ENCODE data around the gene APOL3.
"Not testable (repeated sequence)": the region's sequence is repeated elsewhere in the genome, so short reads cannot be mapped to it uniquely, and the experiment has no call there.

APOL3 gene

DNA sequence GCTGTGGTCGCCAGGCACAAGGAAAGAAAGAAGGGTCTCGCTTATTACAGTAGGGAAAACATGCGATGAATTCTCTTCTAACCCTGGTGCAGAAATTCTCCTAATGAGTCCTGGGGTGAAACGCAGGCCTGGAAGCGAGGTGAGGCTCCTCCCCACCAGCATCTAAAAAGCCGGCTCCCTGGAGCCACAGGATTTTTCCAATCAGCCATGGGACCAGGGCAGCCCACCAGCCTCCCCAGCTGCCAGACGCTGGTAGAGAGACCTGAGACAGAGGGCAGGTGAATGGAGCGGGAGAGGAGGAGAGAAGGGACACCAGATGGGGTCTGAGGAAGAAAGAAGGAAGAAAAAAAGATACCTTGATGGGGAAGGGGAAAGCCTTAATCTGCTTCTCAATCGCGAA lies 28.6 kb downstream of the APOL3 start:
- no peak for DNase-seq

DNA sequence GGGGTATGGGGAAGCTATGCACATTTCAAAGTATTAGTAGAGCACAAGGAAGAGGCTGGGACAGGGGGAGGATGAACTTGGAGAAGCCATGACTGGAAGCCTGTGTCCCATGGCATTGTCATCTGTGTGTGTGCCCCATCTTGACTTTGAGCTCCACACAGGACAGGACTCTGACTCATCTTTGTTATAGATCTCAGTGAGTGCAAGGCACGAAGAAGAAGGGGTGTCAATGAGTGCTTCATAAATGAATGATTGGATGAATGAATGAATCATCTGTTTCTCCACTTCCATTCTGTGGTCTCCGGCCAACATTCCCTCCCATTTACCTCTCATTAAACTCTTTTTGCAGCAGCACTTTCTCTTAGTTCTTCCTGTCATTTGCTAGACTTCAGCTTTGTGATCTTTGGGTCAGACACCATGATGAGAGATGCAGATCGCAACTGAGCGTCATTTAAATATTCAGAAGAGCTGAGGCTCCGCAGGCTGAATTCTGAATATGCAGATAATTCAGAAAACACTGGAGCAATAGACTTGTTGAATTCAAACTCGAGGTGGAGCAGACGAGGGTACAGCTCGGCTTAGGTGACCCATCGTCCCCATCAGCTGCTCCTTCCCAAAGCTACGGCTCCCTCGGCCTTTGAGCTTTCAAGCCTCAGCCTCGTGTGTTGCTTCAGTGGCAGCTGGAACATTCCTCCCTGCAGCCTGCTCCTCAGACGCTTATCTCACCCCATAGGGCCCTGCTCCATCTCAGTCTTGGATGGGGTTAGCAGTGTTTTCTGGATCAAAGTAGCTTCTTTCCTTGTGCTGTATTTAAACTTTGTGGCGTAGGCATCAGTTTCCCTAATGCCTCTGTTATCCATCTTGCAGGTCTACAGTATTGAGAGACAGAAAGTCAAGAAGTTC lies 30.8 kb downstream of the APOL3 start:
- DNase-seq = no peak

GRCh38 chr22:36129071-36129470 lies 31.5 kb downstream of the APOL3 start:
- DNase-seq = no peak

DNA sequence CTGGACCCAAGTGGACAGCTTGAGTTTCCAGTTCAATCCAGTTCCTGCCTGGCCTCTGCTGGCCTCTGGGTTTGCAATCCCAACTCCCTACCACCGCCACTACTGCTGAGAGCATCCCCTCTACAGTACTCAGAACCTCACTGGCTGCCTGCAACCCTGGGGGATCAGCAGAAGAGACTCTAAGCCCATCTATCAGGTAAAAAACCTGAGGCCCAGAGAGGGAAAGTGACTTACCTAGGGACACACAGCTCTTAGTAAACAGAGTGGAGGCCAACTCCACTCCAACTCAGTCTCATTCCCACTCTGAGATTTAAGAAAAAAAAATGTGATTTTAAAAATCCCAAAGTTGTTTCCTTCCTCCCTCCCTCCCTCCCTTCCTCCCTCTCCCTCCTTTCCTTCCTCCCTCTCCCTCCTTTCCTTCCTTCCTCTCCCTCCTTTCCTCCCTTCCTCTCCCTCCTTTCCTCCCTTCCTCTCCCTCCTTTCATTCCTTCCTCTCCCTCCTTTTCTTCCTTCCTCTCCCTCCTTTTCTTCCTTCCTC lies 34.5 kb downstream of the APOL3 start:
- DNase-seq = no peak

DNA sequence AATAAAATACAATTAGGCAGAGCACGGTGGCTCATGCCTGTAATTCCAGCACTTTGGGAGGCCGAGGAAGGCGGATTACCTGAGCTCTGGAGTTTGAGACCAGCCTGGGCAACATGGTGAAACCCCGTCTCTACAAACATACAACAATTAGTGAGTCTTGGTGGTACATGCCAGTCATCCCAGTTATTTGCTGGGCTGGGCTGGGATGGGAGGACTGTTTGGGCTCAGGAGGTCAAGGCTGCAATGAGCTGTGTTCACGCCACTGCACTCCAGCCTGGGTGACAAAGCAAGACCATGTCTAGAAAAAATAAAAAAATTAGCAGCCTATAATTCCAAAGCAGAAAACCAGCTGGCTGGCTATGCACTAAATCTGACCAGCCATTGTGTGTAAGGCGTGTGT lies 35.1 kb downstream of the APOL3 start:
- no peak for DNase-seq

DNA sequence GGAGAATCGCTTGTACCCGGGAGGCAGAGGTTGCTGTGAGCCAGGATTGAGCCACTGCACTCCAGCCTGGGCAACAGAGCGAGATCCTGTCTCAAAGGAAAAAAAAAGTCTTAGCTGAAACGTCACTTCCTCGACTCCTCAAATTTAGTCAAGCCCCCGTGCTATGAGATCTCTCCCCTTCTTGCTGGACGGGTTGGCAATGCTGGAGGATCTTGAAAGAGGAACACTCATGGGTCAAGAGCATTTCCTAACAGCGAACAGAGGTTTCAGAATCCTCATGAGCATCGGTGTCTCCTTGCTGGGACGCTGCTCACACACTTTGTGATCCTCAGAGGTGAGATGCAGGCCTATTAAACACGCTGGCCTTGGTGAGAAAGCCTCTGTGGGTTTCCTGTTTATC lies 35.9 kb downstream of the APOL3 start:
- DNase-seq = no peak

- DNase-seq = no peak
Measured at GRCh38 chr22:36123673-36124630, 36.6 kb downstream of the APOL3 start.

GRCh38 chr22:36120621-36121351 lies 39.8 kb downstream of the APOL3 start:
- not testable (repeated sequence) for DNase-seq

DNA sequence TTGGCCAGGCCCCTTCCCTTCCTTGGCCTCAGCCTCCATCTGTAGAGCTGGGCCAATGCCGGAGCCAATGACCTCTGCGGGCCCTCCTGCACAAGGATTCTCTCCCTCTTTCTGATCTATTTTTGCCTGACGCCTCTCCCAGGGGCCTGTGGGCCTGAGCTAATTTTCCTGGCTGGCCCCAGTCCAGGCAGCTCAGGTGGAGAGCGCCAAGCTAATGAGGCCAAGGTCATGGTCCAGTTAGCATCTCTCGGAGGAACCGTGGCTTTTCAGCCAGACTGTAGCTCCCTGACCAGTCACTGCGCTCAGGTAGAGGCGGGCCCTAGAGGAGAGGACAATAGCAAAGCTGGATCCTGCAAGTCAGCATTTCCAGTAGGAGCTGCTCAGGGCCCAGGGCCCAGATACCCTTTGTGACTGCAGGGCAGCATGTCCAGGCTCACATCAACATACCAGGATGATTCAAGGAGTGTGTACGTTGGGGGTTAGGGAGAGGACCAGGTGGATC lies 43.5 kb downstream of the APOL3 start:
- no peak for DNase-seq

- no peak for DNase-seq
Measured at GRCh38 chr22:36116127-36116526, 44.4 kb downstream of the APOL3 start.

DNA sequence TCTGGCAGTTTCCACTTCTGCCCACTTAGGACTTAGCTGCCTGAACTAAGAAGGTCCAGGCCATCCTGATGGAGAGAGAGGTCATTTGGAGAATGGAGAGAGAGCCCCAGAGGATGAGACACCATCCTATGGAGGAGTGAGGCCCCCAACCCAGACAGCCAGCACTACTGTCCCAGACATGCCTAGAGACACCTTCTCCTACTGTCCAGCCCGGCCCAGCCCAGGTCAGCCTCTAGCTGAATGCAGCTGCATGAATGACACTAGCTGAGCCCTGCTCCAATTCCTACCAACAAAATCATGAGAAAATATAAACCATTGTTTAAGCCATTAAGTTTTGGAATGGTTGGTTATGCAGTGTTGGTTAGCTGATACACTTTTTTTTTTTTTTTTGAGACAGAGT lies 47.4 kb downstream of the APOL3 start:
- DNase-seq = no peak

DNA sequence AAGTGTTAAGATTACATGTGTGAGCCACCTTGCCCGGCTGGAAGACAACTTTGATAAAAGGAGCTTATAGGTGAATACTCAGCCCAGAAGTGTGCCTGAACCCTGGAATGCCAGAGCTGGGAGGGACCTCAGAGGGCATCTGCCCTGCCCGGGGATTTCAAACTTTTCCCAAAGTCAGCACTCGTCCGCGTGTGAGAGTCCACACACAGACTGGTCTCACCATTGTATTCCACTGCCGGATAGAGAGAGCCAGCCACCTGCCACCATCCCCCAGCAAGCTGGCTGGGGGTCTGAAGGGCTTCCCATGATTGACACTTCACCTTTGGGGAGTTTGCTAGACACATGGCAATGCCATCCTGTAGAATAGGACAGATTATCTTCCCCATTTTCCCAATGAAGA lies 49.2 kb downstream of the APOL3 start:
- no peak for DNase-seq

GRCh38 chr22:36110306-36110881 lies 50.2 kb downstream of the APOL3 start:
- no peak for DNase-seq

GRCh38 chr22:36107436-36107835 lies 53.1 kb downstream of the APOL3 start:
- no peak for DNase-seq

DNA sequence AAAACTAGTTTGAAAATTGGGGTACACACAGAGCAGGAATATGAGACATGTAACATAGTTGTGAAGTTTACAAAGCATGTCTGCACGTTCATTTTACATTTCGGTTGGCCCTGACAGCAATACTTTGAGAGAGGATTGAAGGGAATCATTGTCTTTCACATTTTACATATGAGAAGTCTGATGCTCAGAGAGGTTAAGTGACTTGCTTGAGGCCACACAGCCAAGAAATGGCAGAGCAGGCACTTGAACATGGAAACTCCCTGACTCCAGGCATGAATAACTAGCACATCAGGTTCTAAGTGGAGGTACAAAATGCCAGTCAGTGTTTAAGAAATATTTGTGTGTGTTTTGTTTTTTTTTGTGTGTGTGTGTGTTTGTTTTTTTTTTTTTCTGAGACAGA lies 53.6 kb downstream of the APOL3 start:
- no peak for DNase-seq

DNA sequence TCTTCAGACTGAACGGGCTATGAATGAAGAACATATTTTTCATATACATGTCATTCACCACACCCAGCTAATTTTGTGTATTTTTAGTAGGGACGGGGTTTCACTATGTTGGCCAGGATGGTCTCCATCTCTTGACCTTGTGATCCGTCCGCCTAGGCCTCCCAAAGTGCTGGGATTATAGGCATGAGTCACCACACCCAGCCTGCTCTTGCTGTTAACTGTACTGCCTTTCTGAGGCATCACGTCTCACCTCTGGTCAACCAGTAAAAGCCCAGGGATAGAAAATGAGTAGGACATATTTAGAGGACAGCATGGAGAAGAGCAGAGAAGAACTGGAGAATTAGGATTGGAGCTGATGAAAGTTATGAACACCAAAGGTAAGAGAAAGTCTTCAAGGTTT lies 55.6 kb downstream of the APOL3 start:
- no peak for DNase-seq

- DNase-seq = no peak
Measured at GRCh38 chr22:36104435-36104834, 56.1 kb downstream of the APOL3 start.

DNA sequence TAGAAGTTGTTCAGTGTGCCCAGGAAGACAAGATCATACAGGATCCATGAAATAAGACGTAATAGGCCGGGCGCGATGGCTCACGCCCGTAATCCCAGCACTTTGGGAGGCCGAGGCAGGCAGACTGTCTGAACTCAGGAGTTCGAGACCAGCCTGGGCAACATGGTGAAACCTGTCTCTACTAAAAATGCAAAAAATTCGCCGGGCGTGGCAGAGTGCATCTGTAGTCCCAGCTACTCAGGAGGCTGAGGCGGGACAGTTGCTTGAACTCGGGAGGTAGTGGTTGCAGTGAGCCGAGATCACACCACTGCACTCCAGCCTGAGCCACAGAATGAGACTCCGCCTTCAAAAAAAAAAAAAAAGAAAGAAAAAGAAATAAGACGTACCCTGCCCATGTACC lies 56.7 kb downstream of the APOL3 start:
- no peak for DNase-seq

DNA sequence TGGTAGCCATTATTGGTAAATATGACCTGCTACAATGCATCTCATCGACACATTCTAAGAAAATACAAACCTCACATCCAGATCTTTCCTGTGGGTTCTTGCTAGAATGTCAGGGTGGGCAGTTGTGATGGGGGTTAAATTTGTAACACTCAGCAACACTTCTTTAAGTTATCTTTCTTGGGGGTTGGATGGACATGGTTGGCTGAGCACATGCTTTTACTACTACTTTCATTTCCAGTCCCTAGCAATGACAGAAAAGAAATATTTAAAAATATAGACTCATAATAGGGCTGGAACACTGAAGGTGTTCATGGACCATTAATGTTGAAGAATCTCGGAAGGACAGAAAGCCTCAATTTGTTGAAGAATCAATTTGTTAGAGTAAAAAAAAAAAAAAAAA lies 57.6 kb downstream of the APOL3 start:
- no peak for DNase-seq

DNA sequence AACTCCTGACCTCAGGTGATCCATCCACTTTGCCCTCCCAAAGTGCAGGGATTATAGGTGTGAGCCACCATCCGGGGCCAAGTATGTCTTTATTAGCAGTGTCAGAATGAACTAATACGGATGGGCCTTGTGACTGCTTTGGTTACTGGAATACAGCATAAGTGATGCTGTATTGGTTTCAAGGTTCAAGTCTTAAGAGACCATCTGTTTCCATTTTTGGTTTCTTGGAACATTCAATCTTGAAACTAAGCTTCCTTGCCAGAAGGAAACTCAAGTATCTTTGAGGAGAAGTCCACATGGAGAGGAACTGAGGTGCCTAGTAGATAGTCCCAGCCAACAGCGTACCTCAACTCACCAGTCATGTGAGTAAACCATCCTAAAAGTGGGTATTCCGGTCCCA lies 58.8 kb downstream of the APOL3 start:
- DNase-seq = no peak

DNA sequence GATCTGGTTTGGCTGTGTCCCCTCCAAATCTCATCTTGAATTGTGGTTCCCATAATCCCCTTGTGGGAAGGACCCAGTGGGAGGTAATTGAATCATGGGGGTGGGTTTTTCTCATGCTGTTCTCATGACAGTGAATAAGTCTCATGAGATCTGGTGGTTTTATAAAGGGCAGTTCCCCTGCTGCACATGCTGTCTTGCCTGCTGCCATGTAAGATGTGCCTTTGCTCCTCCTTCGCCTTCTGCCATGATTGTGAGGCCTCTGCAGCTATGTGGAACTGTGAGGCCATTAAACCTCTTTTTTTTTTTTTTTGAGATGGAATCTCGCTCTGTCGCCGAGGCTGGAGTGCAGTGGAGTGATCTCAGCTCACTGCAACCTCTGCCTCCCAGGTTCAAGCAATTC lies 59.6 kb downstream of the APOL3 start:
- DNase-seq = not testable (repeated sequence)

DNA sequence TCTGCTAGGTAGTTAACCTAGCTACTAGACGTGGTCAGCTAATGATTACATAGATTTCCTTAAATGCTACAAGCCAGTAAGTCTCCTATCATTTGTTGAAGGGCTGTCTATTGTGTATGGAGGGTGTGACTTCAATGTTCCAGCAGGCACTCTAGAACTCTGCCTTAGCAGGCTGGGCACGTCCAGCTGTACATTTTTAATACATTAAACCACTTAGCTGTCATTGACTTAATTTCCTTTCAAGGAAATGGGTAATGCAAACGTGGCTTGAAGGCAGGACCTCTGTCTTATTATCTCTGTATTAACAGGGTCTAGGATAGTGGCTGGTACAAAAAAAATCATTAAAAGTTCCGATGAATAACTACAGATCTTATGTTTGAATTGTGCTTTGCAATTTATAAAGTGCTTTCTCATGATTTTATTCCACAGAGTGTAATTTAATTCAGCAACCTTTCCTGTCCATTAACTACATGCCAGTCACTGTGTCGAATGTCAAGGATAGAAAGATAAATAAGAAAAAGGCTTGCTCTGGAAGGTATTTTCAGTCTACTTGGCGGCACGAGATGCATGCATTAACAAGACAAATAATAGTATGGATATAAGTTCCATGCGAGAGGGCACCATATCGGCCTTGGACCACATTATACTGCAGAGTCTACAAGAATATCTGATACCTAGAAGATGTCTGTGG lies 60.3 kb downstream of the APOL3 start:
- no peak for DNase-seq

Data from cortex of kidney (tissue), 1 donor.